ENCODE data around the gene CTBP2. TPM values are rescaled to one million over a fixed set of nuclear protein-coding genes. Genes with fewer than 3 reads are reported as not detected.
"Not testable (repeated sequence)": the region's sequence is repeated elsewhere in the genome, so short reads cannot be mapped to it uniquely, and the experiment has no call there.

Gene CTBP2
- polyA plus RNA-seq, 1 experiment, result 72.9 TPM

DNA sequence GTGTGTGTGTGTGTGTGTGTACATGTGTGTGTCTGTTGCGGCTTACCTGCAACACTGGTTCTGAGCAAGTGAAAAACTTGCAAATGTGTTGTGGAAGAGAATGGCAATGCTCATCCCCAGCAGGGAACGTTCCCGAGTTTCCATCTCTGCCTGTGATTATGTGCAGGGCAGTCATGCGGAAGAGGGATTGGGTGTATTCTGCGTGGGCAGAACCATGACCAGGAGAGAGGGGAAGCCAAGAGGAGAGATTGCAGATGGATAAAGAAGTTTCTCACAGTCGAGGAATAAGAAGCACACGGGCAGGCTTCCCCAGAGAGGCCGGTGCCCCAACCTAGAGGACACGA, 99.9 kb downstream of the CTBP2 start:
- TF ChIP-seq, protein P1, sequence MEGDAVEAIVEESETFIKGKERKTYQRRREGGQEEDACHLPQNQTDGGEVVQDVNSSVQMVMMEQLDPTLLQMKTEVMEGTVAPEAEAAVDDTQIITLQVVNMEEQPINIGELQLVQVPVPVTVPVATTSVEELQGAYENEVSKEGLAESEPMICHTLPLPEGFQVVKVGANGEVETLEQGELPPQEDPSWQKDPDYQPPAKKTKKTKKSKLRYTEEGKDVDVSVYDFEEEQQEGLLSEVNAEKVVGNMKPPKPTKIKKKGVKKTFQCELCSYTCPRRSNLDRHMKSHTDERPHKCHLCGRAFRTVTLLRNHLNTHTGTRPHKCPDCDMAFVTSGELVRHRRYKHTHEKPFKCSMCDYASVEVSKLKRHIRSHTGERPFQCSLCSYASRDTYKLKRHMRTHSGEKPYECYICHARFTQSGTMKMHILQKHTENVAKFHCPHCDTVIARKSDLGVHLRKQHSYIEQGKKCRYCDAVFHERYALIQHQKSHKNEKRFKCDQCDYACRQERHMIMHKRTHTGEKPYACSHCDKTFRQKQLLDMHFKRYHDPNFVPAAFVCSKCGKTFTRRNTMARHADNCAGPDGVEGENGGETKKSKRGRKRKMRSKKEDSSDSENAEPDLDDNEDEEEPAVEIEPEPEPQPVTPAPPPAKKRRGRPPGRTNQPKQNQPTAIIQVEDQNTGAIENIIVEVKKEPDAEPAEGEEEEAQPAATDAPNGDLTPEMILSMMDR (IDR thresholded peaks at IDR 0.05; ENCODE audit: insufficient read depth, low read depth, low read length), result no peak

DNA sequence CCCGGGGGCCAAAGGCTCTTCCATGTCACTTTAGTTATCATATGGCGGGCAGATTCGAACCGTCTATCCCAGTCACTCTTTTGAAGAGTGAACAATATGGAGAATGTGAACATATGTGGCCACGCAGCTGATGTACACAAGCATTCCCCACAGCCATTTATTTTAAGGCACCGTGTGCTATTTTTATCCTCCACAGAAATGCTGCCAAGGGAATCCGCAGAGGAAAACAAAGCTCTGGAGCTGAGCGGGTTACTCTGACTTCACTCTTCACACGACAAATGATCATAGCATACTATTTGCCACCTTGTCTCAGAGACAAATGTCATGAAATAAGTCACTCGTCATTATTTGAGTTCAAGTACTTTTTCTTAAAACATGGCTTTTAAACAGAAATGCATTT, 100.3 kb downstream of the CTBP2 start:
- ChIA-PET CTCF (interaction anchor here (1.1 to 8.9 kb wide), 5 partner anchors 13 to 168 kb away, joined by 3 to 123 read pairs (median 5); no protein-coding TSS in a partner anchor), POLR2A (no interaction called here)
- Histone ChIP-seq H3K36me3 (ENCODE audit: control insufficient read depth, insufficient read depth, low read length) (0 out of 2 replicates have a peak, but pooled peaks cover 3% of the 10 kb centered on the region), H3K4me3 (ENCODE audit: low read depth, low read length) (no peak overlapping the region), H3K27me3 (ENCODE audit: control insufficient read depth, insufficient read depth, low read length) (no peaks in the 10 kb centered on the region)
- TF ChIP-seq, protein P1 (IDR thresholded peaks at IDR 0.05; ENCODE audit: insufficient read depth, low read depth, low read length), result no peak
- no peak for DNase-seq (ENCODE audit: low read depth)

More for the DNA sequence above, 99.9 kb downstream of the CTBP2 start:
- ChIA-PET POLR2A (no interaction called here), CTCF (interaction anchor here (1.1 to 8.9 kb wide), 10 partner anchors 13 to 602 kb away, joined by 3 to 123 read pairs (median 4); no protein-coding TSS in a partner anchor)
- DNase-seq (ENCODE audit: low read depth), result no peak
- Histone ChIP-seq H3K27me3 (ENCODE audit: control insufficient read depth, insufficient read depth, low read length) (no peaks in the 10 kb centered on the region), H3K4me3 (ENCODE audit: low read depth, low read length) (no peak overlapping the region), H3K36me3 (ENCODE audit: control insufficient read depth, insufficient read depth, low read length) (0 out of 2 replicates have a peak, but pooled peaks cover 3% of the 10 kb centered on the region)

DNA sequence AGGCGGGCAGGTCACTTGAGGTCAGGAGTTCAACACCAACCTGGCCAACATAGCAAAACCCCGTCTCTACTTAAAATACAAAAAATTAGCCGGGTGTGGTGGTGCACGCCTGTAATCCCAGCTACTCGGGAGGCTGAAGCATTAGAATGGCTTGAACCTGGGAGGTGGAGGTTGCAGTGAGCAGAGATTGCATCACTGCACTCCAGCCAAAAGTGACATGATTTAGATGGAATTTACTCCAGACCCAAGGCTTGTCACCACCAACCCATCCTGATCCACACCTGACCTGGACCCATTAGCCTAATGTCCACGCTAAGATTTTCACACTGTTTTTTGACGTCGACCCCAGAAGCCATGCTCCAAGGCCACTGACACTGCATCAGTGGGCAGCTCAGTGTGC, 101.0 kb downstream of the CTBP2 start:
- CTCF ChIA-PET, result interaction anchor here (1.1 to 8.9 kb wide), 3 partner anchors 12 to 167 kb away, joined by 3 to 123 read pairs (median 20); no protein-coding TSS in a partner anchor
- H3K36me3 ChIP-seq (ENCODE audit: control insufficient read depth, insufficient read depth, low read length); DNase-seq (ENCODE audit: low read depth); H3K27me3 ChIP-seq (ENCODE audit: control insufficient read depth, insufficient read depth, low read length); POLR2A ChIA-PET; H3K4me3 ChIP-seq (ENCODE audit: low read depth, low read length): not testable (repeated sequence)

DNA sequence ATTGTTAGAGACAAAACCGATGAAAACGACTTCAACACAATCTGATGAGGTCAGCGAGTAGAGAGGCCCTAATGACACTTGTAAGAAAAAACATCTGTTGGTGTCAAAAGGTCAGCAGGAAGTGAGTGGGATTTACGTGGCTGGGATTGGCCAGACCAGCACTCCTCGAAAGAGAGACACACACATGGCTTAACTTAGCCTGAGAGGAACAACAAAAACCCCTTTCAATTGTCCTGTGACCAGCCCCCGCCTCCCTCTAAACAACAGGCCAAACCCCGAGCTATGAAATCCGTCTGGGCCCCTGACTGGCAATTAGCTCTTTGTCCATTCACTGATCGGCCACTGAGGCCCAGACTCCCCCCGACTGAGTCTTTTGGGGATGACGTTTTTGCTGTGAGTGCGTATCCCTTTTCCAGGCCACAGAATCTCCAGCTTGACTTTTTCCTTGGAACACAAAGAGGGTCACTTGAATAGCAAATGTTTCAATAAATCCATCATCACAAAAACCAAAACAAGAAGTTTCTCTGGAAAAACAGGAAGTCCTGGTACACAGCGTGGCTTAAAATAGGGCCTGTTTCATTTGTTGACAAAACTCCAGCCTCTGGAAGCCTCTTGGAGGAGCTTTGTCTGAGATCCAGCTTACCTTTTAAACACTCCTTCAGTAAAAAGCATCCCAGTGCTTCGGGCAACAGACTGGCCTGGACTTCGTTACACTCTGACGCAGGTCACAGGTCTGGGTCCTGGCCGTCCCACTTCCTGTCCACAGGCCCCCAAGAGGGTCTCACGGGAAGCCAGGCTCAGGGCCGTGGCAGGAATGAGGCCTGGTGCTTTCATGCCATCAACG, 103.0 kb downstream of the CTBP2 start:
- CTCF ChIA-PET, result interaction anchor here (0.6 to 8.9 kb wide), 5 partner anchors 10 to 71 kb away, joined by 3 to 123 read pairs (median 3); no protein-coding TSS in a partner anchor
- no peak overlapping the region for H3K4me3 ChIP-seq (ENCODE audit: low read depth, low read length)
- H3K27me3 ChIP-seq (ENCODE audit: control insufficient read depth, insufficient read depth, low read length), result no peaks in the 10 kb centered on the region

DNA sequence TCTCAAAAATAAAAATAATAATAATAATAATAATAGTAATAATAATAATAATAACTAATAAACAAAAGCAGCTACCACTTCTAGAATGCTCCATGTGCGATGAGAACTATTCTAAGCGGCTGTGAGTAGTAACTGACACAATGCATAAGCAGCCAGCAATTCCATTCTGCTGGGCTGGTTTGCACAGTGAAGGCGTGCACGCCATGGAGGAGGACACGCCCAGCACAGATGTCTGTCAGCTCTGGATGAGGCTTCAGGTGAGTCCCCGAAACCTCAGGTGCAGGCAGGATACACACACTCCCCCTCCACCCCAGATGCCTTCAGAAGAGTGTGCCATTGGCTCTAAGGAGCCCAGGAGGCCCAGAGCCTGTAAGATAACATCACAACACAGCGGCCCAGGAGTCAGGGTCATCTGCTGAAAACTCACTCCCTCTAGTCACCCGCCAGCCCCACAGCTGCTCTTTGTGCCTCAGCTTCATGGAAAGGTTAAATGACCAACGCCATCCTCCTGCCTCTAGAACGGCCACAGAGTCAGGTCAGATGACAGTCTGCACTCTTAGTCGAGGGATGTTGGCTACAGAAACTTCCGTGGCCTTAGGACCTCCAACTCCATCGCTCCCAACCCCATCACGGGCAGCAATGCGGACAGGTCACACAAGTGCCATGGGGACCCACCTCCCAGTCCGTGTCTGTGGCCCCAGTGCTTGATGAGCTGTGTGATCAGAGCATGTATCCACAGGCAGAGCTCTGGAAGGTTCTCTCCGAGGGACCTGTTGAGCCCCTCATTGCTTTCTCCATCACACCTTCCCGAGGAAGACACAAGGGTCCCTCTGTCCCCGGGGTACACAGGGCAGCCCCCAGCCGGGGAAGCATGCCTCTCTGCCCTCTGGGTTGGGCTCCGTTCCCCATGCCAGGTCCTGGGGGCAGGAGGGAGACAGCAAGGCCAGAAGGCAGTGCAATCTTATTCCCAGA, 103.9 kb downstream of the CTBP2 start:
- TF ChIP-seq, protein P1 (IDR thresholded peaks at IDR 0.05; ENCODE audit: insufficient read depth, low read depth, low read length), result no peak
- POLR2A ChIA-PET, result no interaction called here
- CTCF ChIA-PET, result interaction anchor here (0.6 to 8.9 kb wide), 4 partner anchors 9 to 72 kb away, joined by 3 to 123 read pairs (median 3); no protein-coding TSS in a partner anchor
- H3K27me3 ChIP-seq (ENCODE audit: control insufficient read depth, insufficient read depth, low read length), result no peaks in the 10 kb centered on the region
- H3K36me3 ChIP-seq (ENCODE audit: control insufficient read depth, insufficient read depth, low read length), result peaks cover 4% of the 10 kb centered on the region
- no peak overlapping the region for H3K4me3 ChIP-seq (ENCODE audit: low read depth, low read length)
- DNase-seq (ENCODE audit: low read depth), result no peak

More for the DNA sequence above, 103.0 kb downstream of the CTBP2 start:
- peak; percentile 90 for DNase-seq (ENCODE audit: low read depth)
- H3K36me3 ChIP-seq (ENCODE audit: control insufficient read depth, insufficient read depth, low read length), result 0 out of 2 replicates have a peak, but pooled peaks cover 3% of the 10 kb centered on the region
- POLR2A ChIA-PET, result no interaction called here
- TF ChIP-seq, protein P1 (IDR thresholded peaks at IDR 0.05; ENCODE audit: insufficient read depth, low read depth, low read length), result no peak
